Testis (tissue), 2 donors: Measurements from ENCODE around the gene PSMD8.

ENCODE experiments used
- CTCF ChIP-seq, 3 experiments: fragments of 450-650 bp in 2 of 3; fragments of 200-600 bp in 1 of 3; sonication (generic) in 1 of 3; IDR thresholded peaks; one replicate each; pipeline ENCODE4 v1.5.1; 2016 to 2019; ENCODE audit warnings: antibody characterized with exemption in 3 of 3, mild to moderate bottlenecking in 2 of 3, moderate library complexity in 1 of 3
- POLR2A ChIP-seq: fragments of 450-650 bp; IDR thresholded peaks from one replicate; pipeline ENCODE4 v1.6.1; 2017; ENCODE audit warnings: antibody characterized with exemption, mild to moderate bottlenecking, moderate library complexity

- TF ChIP-seq CTCF (IDR thresholded peaks at IDR 0.05) (no peak), POLR2A (no peak)
These were observed 47.8 kb upstream of the PSMD8 start for GRCh38 chr19:38326591-38326990.
